22Rv1 (cell line): ENCODE results near the gene NRXN3.

Experiments used
- ZFX ChIP-seq: fragments of 450-650 bp; IDR thresholded peaks from 2 replicates; pipeline ENCODE4 v1.6.1; 2017; ENCODE audit warnings: antibody characterized with exemption, borderline replicate concordance
- TF ChIP-seq, protein P1 (sequence below): fragments of 450-650 bp; IDR thresholded peaks from 2 replicates; pipeline ENCODE4 v1.5.1; 2017; ENCODE audit warnings: mild to moderate bottlenecking

DNA sequence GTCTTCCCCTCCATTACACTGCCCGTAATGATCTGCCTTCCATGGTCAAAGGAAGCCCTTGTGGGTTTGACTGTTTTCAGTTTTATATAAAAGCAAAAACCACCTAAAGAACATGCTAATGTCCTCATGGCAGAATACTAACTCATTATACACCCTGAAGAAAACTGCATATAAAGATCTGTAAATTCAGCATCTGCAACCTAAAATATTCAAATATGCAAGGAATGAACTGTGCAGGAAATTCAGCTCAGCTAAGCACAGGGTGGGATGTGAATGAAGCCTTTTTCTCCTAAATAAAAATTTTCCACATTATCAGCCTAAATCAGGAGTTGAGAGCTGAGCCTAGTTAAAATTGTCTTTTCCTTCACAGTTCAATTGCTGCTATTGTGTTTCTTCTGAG is 128.1 kb downstream of the NRXN3 start:
- TF ChIP-seq, protein P1, sequence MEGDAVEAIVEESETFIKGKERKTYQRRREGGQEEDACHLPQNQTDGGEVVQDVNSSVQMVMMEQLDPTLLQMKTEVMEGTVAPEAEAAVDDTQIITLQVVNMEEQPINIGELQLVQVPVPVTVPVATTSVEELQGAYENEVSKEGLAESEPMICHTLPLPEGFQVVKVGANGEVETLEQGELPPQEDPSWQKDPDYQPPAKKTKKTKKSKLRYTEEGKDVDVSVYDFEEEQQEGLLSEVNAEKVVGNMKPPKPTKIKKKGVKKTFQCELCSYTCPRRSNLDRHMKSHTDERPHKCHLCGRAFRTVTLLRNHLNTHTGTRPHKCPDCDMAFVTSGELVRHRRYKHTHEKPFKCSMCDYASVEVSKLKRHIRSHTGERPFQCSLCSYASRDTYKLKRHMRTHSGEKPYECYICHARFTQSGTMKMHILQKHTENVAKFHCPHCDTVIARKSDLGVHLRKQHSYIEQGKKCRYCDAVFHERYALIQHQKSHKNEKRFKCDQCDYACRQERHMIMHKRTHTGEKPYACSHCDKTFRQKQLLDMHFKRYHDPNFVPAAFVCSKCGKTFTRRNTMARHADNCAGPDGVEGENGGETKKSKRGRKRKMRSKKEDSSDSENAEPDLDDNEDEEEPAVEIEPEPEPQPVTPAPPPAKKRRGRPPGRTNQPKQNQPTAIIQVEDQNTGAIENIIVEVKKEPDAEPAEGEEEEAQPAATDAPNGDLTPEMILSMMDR: no peak
- no peak for TF ChIP-seq ZFX
